SK-MEL-5 (cell line): ENCODE data around the gene CIT. TPM values are rescaled to one million over a fixed set of nuclear protein-coding genes. Genes with fewer than 3 reads are reported as not detected.

Experiments
- DNase-seq: peaks from one replicate; pipeline ENCODE4 v3.0.0-alpha.2; 2016; ENCODE audit warnings: low read depth, low spot score
- in situ Hi-C: cut with HindIII; loops from 2 replicates; pipeline ENCODE4 v1.10.0; 2016; ENCODE audit warnings: low sequenced_read_pairs, high pct_unique_total_duplicates, low pct_unique_long_range_greater_than_20kb
- total RNA-seq: library from RNA; depleted of rRNA; stranded (reverse); fragments of >200 nt; shearing (Covaris generic); gene quantifications from 2 replicates; pipeline ENCODE4 v1.2.3, GENCODE V29; 2014

CIT gene
- total RNA-seq, 1 experiment from 2014 or later: 47.6 TPM

GRCh38 chr12:119696943-119697342 is 180.2 kb downstream of the CIT start:
- no peak for DNase-seq
- in situ Hi-C loops: no loop called here

- DNase-seq: peak; percentile 50
- in situ Hi-C loops: no loop called here
Measured at GRCh38 chr12:119695034-119695433, 182.1 kb downstream of the CIT start.

- in situ Hi-C loops: no loop called here
Measured at GRCh38 chr12:119694111-119694510, 183.0 kb downstream of the CIT start.

GRCh38 chr12:119693511-119693910 is 183.6 kb downstream of the CIT start:
- DNase-seq: no peak
- in situ Hi-C loops: no loop called here

More at GRCh38 chr12:119694111-119694510, 183.0 kb downstream of the CIT start:
- DNase-seq: no peak

- DNase-seq: no peak
- in situ Hi-C loops: no loop called here
Measured at GRCh38 chr12:119692997-119693396, 184.1 kb downstream of the CIT start.

GRCh38 chr12:119692410-119692809 is 184.7 kb downstream of the CIT start:
- DNase-seq: no peak
- in situ Hi-C loops: no loop called here

- in situ Hi-C loops: no loop called here
- DNase-seq: no peak
Measured at GRCh38 chr12:119691202-119691810, 185.8 kb downstream of the CIT start.

- in situ Hi-C loops: no loop called here
- no peak for DNase-seq
Measured at GRCh38 chr12:119689935-119690500, 187.1 kb downstream of the CIT start.

- in situ Hi-C loops: no loop called here
Measured at GRCh38 chr12:119687879-119688278, 189.2 kb downstream of the CIT start.

GRCh38 chr12:119687406-119687805 is 189.7 kb downstream of the CIT start:
- in situ Hi-C loops: no loop called here
- no peak for DNase-seq

More at GRCh38 chr12:119687879-119688278, 189.2 kb downstream of the CIT start:
- no peak for DNase-seq

- in situ Hi-C loops: no loop called here
- DNase-seq: no peak
Measured at GRCh38 chr12:119686776-119687175, 190.3 kb downstream of the CIT start.

- DNase-seq: no peak
- in situ Hi-C loops: no loop called here
Measured at GRCh38 chr12:119686355-119686754, 190.8 kb downstream of the CIT start.

- DNase-seq: no peak
- in situ Hi-C loops: no loop called here
Measured at GRCh38 chr12:119685375-119685774, 191.7 kb downstream of the CIT start.

GRCh38 chr12:119684711-119685369 is 192.3 kb downstream of the CIT start:
- in situ Hi-C loops: no loop called here
- DNase-seq: no peak

- no peak for DNase-seq
- in situ Hi-C loops: no loop called here
Measured at GRCh38 chr12:119683816-119684215, 193.3 kb downstream of the CIT start.

- DNase-seq: no peak
- in situ Hi-C loops: no loop called here
Measured at GRCh38 chr12:119683413-119683812, 193.7 kb downstream of the CIT start.

GRCh38 chr12:119682639-119683252 is 194.4 kb downstream of the CIT start:
- in situ Hi-C loops: no loop called here
- peak; percentile 15 for DNase-seq

GRCh38 chr12:119681728-119682638 is 195.1 kb downstream of the CIT start:
- DNase-seq: no peak
- in situ Hi-C loops: no loop called here
